NCI-H128 (cell line): Measurements from ENCODE around the gene DHRS11.

Experiments
- DNase-seq: peaks from one replicate; lab custom pipeline; 2025; ENCODE audit not compliant: unreplicated experiment; lab: John Stamatoyannopoulos, UW

Gene DHRS11

DNA sequence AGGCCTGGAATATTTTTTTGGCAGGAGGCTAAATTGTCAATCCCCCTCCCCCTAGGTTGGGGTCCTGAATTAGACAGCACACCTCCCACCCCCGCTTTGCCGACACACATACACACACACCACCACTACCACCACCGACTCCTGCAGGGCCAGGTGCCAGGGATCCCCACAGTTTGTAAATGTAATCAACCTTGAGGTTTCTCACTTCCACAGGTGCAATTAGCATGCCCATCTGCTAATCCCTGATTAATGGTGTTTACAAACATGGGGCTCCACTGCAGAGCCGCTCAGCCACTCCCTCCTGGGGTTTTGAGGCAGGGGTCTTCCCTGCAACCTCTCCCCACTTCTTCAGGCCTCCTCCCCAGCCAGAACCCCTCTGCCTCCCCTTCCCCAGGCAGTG, 21.5 kb downstream of the DHRS11 start:
- DNase-seq = no peak

- DNase-seq = no peak
Measured at GRCh38 chr17:36614081-36614480, 22.4 kb downstream of the DHRS11 start.

DNA sequence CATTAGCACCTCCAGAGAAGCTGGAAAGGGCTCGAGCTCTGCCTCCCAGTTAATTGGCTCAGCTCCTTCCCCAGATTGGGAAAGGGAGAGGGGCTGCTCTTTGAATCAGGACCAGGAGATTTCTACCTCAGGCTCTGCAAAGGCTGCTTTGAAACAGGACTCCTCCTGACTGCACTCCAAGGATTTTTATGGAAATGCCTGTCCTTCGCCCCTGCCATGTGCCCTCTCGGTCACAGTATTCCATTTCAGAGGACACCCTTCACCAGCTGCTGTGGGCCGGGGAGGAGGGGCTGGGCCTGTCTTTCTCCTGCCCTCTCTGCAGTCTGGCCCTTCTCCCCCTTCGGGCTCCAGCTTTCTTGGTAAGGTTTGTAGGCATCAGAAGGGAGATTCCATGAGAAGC, 23.3 kb downstream of the DHRS11 start:
- no peak for DNase-seq

DNA sequence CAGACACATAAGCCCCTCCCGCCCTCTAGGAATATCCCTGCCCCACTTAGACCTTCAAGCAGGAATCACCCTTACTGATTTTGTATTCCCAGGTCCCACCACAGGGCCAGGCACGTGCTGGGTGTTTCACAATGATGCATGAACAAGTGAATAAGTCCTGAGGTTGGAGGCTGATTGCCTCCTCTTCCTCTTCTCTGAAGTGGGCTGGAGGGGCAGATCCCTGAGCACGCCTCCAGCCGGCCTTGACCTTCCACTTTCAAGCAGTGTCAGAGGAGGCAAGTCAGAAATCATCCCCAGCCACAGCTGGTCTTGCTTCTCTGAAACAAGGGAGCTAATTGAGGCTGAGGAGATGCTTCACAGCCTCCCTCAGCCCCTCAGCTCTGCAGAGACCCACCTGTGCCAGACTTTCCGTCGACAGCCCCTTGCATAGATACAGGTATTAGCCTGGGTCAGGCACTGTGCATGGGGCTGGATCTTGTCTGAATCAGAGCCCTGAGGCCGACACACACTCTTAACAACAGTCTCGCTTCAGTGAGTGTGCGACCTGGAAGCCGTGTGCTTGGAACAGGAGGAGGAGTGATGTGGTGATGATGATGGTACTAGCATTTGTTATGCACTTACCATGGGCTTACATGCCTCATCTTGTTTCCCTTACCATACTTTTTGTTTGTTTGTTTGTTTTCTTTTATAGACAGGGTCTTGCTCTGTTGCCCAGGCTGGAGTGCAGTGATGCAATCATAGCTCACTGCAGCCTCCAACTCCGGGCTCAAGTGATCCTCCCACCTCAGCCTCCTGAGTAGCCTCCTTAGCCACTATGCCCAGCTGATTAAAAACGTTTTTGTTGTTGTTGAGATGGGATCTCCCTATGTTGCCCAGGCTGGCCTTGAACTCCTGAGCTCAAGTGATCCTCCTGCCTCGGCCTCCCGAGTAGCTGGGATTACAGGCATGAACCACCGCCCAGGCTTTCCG, 24.7 kb downstream of the DHRS11 start:
- no peak for DNase-seq

- DNase-seq = no peak
Measured at GRCh38 chr17:36617773-36618172, 26.1 kb downstream of the DHRS11 start.

- no peak for DNase-seq
Measured at GRCh38 chr17:36623281-36623680, 31.6 kb downstream of the DHRS11 start.

DNA sequence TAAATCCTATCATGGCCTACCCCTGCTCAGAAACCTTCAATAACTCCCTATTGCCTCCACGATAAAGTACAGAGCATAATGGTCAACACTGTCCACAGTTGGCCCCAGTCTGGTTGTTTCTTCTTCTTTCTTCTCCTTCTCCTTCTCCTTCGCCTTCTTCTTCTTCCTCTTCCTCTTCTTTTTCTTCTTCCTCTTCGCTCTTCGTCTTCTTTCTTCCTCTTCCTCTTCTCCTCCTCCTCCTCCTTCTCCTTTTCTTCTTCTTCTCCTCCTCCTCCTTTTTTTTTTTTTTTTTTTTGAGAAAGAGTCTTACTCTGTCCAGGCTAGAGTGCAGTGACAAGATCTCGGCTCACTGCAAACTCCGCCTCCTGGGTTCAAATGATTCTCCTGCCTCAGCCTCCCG, 33.5 kb downstream of the DHRS11 start:
- DNase-seq = no peak

GRCh38 chr17:36627101-36627500, 35.4 kb downstream of the DHRS11 start:
- no peak for DNase-seq

GRCh38 chr17:36628576-36628975, 36.9 kb downstream of the DHRS11 start:
- no peak for DNase-seq

DNA sequence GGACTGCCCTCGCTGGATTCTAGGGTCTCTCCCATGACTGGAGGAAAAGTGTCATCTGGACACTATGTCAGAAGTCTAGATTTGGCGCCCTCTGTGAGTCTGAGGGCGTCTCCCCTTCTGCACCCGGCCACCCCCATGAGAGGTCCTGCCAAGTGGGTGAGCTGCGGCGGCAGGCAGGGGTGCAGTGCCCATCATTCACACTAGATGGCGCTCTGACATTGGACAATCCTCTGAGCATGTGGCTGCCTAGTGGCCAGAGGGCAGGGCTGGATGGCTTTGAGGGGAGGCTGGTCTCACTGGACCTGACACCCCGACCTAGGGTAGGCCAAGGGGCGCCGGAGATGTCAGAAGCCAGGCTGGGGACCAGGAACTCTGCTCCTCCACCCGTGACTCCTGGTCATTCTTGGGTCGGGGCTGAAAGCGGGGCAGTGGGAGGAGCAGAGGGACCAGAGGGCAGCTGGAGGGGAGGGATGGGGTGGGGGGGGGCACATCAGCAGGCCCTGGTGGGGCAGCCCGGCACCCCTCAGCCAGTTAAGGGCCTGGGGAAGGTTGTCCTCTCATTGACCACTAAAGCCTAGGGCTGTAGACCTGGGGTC, 37.7 kb downstream of the DHRS11 start:
- DNase-seq = peak; percentile 37

DNA sequence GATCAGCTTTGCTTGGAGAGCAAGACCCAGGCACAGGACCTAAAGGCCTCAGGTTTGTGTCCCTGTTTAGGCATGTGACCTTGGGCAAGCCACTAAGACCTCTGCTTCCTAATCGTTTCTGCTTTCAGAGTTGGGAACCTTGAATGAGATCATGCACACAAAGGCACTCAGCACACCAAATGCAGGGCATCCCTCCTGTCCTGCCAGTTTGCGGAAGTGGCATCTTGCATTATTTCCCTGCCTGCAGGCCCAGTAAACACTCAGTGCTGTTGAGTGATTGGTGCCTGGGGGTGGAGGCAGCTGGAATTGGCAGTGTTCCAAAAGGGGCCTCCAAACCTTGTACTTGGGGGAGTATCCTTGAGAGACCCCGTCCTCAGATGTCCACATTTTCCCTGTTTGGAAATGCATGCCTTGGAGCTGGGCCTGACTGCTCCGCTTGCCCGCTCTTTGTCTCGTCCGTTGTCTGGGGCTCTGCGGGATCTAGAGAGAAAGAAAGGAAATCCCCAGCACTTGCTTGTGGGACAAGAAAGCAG, 38.4 kb downstream of the DHRS11 start:
- no peak for DNase-seq

- DNase-seq = no peak
Measured at GRCh38 chr17:36631022-36631421, 39.3 kb downstream of the DHRS11 start.

DNA sequence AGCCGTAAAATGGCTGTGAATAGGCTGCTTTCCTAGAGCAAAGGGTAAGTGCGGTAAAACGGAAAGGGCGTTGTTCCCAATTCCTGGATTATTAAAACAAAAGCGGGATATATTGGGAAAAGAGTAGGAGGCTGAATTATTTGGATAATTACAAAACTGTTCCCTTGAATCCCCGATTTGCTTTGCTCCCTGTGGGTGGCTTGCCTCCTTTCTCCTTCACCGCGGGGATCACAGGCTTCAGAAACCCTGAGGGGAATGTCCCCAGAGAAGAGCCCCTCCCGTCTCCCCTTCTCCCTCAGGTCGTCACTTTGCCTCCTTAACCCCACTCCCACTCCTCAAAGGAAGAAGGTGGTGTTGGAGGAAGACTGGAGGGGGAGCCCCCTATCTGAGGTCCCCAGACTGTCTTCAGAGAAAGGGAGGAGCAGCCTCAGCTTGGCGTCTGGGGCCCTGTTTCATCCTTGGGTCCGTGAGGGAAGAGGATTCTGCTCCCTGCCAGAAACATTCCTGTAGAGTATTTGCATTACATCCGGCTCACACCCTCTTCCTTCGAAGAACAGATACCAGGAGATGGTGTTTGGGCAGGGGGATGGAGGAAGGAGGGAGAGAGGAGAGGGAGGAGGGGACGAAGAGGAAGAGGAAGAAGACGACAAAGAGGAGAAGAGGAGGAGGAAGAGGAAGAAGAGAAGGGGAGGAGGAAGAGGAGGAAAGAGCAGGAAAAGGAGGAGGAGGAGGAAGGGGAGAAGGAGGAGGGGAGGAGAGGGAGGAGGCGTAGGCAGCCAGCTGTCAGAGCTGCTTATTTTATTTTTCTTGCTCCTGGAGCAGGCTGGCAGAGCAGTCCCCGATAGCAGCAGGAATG, 41.5 kb downstream of the DHRS11 start:
- DNase-seq = no peak

DNA sequence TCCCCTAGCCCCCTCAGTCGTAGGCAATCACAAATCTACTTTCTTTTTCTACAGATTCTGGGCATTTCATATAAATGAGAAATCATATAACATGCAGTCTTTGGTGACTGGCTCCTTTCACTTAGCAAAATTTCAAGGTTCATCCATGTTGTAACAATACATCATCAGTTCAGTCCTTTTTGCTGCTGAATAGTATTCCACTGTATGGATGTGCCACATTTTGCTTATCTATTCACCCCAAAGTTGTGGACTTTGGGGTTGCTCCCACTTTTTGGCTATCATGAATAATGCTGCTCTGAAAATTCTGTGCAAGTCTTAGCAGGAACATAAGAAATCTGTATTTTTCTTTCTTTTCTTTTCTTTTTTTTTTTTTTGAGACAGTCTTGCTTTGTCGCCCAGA, 48.7 kb downstream of the DHRS11 start:
- no peak for DNase-seq

DNA sequence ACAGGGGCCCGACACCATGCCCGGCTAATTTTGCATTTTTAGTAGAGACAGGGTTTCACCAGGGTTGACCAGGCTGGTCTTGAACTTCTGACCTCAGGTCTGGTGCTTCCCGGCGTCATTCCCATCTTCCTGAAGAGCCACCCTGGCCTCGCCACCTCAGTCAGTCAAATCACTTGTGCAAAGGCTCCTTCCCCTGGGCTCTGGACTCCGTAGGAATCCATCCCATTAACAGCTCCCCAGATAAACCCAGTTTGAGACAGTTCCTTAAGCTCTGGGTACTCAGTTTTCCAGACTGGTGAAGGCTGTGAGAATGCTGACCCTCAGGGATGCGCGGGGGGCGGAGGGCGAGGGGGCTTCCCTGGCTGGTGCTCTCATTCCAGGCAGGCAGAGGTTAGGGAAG, 49.2 kb downstream of the DHRS11 start:
- DNase-seq = no peak

- no peak for DNase-seq
Measured at GRCh38 chr17:36641331-36641876, 49.7 kb downstream of the DHRS11 start.

DNA sequence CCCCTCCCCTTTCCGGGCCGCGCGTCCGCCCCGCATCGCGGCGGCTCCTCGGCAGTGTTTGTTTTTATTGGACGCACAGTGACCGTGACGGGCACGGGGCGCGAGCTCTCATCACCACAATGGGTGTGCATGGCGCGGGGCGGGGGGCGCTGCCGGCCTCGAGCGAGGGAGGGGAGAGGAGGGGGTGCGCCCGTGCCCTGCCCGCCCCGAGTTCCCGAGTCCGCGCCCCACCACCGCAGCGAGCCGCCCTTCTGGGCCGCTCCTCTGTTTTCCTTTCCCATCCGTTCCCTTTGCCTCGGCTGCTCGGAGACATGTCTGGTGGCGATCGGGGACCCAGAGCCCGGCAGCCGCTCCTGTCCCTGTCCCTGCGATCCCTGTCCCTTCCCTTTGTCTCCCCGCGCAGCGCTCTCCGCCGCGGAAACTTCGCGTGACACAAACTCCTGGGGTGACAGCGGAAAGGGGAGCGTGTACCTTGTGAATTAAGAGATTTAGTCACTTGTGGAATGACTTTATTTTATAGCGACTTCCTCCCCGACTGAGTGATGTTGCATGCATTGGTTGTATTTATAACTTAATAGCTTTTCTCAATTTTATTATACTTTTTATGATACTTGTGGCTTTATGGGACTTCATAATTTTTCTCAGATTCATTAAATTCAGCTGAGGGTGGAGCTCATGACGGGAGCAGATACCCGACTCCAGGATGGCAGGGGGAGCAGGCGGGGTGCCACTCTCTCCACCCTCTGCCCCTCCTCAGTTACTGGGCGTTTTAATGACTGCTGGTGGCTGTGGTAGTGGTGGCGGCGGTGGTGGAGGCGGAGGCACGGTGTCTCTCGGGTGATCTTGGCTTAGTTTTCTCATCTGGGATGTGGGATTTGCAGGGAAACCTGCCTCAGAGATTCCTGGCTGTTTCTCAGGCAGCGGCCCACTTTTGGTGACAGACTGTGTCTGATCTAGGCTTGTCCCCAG, 50.5 kb downstream of the DHRS11 start:
- DNase-seq = no peak

DNA sequence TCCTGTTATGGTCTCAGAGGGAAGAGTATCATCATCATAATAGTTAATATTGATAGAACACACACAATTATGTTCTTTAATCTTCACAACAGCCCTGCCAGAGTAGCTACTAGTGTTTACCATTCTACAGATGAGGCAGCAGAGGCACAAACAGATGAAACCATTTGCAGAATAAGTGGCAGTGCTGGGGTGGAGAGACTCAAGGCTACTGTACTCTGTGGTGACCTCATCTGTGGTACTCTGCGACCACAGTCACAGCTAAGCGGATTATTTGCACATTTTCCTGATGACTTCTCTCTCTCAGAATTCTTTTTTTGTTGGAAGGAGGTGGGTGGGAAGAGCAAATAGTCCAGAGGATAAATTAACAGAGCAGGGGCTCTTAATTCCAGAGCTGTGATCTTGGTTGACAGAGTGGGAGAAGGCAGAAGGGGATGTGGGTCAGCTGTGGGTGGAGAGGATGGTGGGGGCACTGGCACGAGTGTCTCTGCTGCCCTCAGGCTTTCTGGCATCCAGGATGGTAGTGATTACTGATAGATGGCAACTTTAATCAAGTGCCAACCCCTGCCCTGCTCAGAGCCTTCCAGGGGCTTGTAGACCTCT, 51.5 kb downstream of the DHRS11 start:
- no peak for DNase-seq

DNA sequence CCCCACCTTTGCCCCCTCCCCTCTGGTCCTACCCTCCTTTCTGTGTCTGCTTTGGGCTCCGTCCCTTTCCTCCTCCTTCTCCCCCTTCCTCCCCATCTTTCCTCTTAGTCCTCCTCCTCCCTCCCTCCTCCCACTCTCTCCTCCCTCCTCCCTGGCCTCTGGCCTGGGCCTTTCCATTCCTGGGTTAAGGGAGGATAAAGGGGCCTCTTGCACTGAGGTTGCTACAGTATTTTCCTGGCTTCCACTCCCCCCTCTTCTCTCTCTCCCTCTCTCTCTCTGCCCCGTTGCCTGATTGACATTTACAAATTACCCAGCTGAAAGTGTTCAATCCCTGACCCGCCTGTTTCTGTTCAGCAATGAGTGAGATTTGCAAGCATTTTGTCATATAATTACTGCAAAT, 53.7 kb downstream of the DHRS11 start:
- no peak for DNase-seq
